WTC11 (cell line): ENCODE measurements around the gene LBHD2.

ENCODE experiments used
- CTCF ChIP-seq: fragments of 200-600 bp; IDR thresholded peaks from 2 replicates; pipeline ENCODE4 v1.8.0; 2022; ENCODE audit warnings: antibody characterized with exemption
- TF ChIP-seq, protein P1 (sequence below): sonication (generic); formaldehyde crosslinking; conservative IDR thresholded peaks from 2 replicates; pipeline ENCODE4 v1.8.1; 2022; ENCODE audit warnings: mild to moderate bottlenecking, missing genetic modification reagents

DNA sequence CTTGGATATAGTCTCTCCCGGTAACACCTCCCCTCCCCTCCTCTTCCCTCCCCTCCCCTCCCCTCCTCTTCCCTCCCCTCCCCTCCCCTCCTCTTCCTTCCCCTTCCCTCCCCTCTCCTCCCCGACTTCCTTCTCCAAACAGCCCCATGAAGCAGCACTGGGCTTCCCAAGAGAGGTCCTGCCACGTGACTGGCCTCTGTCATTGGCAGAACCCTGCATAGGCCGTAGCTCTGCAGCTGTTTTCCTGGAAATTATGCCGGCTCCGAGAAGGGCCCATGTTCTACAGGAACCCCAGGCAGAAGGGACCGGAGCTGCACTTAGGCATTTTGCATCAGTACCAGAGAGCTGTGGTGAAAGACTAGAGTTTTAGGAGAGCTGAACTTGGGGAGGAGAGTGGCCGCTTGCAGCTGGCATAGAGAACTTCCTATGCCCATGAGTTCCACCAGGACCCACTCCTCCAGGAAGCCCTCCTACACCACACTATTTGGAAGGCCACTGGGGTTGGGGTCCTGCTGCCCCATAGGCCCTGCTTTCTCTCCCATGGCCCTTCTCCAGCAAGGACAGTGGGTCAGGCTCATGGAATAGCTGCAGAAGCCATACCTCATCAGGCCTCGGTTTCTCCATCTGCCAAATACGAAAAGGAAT is 34.1 kb downstream of the LBHD2 start:
- TF ChIP-seq CTCF = no peak
- TF ChIP-seq, protein P1, sequence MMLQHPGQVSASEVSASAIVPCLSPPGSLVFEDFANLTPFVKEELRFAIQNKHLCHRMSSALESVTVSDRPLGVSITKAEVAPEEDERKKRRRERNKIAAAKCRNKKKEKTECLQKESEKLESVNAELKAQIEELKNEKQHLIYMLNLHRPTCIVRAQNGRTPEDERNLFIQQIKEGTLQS (CRISPR knock-in tag) = no peak
